ENCODE results near the gene E2F6. TPM values are rescaled to one million over a fixed set of nuclear protein-coding genes. Genes with fewer than 3 reads are reported as not detected.

E2F6 gene
- total and polyA plus RNA-seq, 2 of the 8 experiments (the other 6 are each of a cell fraction or from before 2014, with no cell fraction given), result 8.3 to 14.9 TPM

DNA sequence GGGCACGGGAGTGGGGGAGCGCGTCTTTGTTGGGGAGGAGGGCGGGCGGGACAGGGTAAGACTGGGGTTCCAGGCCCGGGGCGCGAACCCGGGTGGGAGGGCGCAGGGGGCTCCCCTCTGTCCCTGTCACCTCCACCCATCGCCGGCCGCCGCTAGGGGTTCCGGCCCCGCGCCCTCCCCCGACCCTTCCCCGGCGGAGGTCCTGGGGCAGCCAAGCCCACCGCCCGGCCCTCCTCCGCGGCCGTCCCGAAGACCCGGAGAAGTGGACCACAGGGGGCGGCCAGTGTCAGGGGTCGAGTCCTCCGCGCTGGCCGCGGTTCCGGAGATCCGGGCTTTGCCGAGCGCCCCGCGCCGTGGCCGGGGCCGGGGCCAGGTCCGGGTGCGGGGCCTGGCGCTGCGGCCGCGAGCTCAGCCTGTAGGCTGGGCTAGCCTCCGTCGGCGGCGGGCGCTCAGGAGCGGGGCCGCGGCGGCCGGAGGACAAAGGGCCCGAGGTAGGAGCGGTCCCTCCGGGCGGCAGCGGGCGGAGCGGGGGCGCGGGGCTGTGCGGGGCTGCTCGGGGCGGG, 16.6 kb upstream of the E2F6 start (continued):
- TF ChIP-seq, protein P1, sequence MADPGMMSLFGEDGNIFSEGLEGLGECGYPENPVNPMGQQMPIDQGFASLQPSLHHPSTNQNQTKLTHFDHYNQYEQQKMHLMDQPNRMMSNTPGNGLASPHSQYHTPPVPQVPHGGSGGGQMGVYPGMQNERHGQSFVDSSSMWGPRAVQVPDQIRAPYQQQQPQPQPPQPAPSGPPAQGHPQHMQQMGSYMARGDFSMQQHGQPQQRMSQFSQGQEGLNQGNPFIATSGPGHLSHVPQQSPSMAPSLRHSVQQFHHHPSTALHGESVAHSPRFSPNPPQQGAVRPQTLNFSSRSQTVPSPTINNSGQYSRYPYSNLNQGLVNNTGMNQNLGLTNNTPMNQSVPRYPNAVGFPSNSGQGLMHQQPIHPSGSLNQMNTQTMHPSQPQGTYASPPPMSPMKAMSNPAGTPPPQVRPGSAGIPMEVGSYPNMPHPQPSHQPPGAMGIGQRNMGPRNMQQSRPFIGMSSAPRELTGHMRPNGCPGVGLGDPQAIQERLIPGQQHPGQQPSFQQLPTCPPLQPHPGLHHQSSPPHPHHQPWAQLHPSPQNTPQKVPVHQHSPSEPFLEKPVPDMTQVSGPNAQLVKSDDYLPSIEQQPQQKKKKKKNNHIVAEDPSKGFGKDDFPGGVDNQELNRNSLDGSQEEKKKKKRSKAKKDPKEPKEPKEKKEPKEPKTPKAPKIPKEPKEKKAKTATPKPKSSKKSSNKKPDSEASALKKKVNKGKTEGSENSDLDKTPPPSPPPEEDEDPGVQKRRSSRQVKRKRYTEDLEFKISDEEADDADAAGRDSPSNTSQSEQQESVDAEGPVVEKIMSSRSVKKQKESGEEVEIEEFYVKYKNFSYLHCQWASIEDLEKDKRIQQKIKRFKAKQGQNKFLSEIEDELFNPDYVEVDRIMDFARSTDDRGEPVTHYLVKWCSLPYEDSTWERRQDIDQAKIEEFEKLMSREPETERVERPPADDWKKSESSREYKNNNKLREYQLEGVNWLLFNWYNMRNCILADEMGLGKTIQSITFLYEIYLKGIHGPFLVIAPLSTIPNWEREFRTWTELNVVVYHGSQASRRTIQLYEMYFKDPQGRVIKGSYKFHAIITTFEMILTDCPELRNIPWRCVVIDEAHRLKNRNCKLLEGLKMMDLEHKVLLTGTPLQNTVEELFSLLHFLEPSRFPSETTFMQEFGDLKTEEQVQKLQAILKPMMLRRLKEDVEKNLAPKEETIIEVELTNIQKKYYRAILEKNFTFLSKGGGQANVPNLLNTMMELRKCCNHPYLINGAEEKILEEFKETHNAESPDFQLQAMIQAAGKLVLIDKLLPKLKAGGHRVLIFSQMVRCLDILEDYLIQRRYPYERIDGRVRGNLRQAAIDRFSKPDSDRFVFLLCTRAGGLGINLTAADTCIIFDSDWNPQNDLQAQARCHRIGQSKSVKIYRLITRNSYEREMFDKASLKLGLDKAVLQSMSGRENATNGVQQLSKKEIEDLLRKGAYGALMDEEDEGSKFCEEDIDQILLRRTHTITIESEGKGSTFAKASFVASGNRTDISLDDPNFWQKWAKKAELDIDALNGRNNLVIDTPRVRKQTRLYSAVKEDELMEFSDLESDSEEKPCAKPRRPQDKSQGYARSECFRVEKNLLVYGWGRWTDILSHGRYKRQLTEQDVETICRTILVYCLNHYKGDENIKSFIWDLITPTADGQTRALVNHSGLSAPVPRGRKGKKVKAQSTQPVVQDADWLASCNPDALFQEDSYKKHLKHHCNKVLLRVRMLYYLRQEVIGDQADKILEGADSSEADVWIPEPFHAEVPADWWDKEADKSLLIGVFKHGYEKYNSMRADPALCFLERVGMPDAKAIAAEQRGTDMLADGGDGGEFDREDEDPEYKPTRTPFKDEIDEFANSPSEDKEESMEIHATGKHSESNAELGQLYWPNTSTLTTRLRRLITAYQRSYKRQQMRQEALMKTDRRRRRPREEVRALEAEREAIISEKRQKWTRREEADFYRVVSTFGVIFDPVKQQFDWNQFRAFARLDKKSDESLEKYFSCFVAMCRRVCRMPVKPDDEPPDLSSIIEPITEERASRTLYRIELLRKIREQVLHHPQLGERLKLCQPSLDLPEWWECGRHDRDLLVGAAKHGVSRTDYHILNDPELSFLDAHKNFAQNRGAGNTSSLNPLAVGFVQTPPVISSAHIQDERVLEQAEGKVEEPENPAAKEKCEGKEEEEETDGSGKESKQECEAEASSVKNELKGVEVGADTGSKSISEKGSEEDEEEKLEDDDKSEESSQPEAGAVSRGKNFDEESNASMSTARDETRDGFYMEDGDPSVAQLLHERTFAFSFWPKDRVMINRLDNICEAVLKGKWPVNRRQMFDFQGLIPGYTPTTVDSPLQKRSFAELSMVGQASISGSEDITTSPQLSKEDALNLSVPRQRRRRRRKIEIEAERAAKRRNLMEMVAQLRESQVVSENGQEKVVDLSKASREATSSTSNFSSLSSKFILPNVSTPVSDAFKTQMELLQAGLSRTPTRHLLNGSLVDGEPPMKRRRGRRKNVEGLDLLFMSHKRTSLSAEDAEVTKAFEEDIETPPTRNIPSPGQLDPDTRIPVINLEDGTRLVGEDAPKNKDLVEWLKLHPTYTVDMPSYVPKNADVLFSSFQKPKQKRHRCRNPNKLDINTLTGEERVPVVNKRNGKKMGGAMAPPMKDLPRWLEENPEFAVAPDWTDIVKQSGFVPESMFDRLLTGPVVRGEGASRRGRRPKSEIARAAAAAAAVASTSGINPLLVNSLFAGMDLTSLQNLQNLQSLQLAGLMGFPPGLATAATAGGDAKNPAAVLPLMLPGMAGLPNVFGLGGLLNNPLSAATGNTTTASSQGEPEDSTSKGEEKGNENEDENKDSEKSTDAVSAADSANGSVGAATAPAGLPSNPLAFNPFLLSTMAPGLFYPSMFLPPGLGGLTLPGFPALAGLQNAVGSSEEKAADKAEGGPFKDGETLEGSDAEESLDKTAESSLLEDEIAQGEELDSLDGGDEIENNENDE (IDR thresholded peaks at IDR 0.05; ENCODE audit: insufficient replicate concordance, low read length), result no peak
- no peak for TF ChIP-seq ZNF274 (IDR thresholded peaks at IDR 0.05; ENCODE audit: borderline replicate concordance, extremely low read depth, low read length)
- TF ChIP-seq TBP (IDR thresholded peaks at IDR 0.05; ENCODE audit: low read depth, low read length), result peak; percentile 58; the same call in 1 of the 2 replicates
- no peak; the same call in 1 of the 2 replicates for TF ChIP-seq SUZ12 (IDR thresholded peaks at IDR 0.05; ENCODE audit: low read length)
- peak; percentile 80 for TF ChIP-seq TAF1 (IDR thresholded peaks at IDR 0.05; ENCODE audit: low read depth, low read length)
- peak; percentile 71; the same call in 1 of the 2 replicates for TF ChIP-seq BACH1 (IDR thresholded peaks at IDR 0.05; ENCODE audit: low read length)
- TF ChIP-seq EP300 (IDR thresholded peaks at IDR 0.05; ENCODE audit: borderline replicate concordance in 1 of 2, low read depth in 2 of 2, low read length in 2 of 2), result peak in 1 of 2 experiments; percentile 69; a peak in 1 of 3 replicates
- TF ChIP-seq JUN (IDR thresholded peaks at IDR 0.05; ENCODE audit: low read depth, low read length), result peak; percentile 67; the same call in 1 of the 2 replicates
- TF ChIP-seq JUND (IDR thresholded peaks at IDR 0.05; ENCODE audit: low read length), result 0 out of 2 replicates have a peak, but pooled peaks have one; percentile 21
- TF ChIP-seq SP2 (IDR thresholded peaks at IDR 0.05; ENCODE audit: low read length), result no peak
- 0 out of 2 replicates have a peak, but pooled peaks have one; percentile 43 for TF ChIP-seq GABPA (IDR thresholded peaks at IDR 0.05; ENCODE audit: borderline replicate concordance, insufficient read depth, low read length)

Measured in H1 (cell line).